Renal pelvis (tissue), 4 donors: ENCODE measurements around the gene AGBL5. TPM values are rescaled to one million over a fixed set of nuclear protein-coding genes. Genes with fewer than 3 reads are reported as not detected.

Experiments
- DNase-seq: peaks from one replicate; pipeline ENCODE4 v3.0.0-alpha.2; 2013
- polyA plus RNA-seq, 3 donors: library from polyadenylated mRNA; unstranded; fragments of 120-200 nt; gene quantifications; one replicate each; pipeline ENCODE4 v1.2.1, GENCODE V29; 2013; ENCODE audit not compliant: insufficient read length in 3 of 3

Gene AGBL5
- polyA plus RNA-seq, 3 donors = 67.1 to 68.4 (median 67.5) TPM

DNA sequence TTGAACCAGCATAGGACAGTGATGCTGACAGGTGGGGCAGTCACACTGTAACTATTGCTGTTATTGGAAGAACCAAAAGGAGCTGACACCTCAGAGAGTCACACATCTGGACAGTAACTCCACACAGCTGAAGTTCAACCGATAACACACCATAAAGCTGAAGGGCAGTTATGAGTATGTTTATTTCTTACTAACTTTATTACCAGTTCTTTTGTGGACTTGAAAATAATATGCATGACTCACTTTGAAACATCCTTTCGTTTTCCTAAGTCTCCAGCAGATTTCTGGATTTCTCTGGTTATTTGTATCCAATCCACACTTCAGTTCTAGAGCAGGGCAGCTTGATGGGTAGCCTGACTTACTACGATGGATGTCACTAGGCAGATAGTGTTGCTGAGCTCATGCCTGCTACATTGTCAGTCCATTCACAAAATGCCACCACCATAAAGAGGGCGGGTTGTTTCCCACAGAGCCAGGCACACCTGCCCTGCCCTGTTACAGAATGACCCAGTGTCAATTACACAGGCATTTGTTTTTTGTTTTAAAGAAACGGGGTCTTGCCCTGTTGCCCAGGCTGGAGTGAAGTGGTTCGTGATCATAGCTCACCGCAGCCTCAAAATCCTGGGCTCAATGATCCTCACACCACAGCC, 8.4 kb upstream of the AGBL5 start:
- no peak for DNase-seq

DNA sequence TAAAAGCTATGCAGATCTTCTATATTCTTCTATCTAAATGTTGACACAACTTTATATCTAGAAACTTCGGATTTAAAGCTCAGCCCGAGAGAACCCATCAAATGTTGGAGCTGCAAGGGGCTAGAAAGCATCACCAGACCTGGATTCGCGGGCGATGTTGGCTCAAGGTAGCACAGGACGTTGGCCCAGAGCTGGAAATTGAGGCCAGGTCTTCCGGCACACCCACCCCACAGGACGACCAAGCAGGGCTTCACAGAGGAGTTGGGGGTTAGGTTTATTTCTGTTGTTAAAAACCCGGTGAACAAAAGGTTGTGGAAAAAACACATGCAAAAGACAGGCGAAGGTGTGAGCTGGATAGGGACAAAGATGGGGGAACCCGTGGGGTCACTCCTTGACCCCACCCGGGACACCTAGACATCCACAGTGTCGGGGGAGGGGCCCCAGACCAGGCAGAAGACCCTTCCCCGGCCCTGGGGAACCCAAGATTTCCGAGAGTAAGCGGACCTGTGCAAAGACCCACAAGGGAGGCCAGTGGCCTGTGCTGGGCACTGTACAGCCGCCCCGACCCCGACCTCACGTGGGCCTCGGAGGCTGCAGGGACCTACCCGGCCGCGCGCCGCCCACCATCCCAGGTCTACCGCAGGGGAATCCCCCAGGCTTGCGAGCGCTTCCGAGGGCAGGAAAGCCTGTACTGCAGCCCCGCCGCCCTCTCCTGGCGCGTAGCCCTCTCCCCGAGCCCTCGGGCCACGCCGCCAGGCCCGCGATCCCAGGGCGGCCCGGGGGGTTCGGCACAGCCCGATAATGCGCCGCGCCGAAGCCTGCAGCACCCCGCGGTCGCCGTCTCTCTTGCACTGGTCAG, 1.8 kb upstream of the AGBL5 start:
- no peak for DNase-seq

DNA sequence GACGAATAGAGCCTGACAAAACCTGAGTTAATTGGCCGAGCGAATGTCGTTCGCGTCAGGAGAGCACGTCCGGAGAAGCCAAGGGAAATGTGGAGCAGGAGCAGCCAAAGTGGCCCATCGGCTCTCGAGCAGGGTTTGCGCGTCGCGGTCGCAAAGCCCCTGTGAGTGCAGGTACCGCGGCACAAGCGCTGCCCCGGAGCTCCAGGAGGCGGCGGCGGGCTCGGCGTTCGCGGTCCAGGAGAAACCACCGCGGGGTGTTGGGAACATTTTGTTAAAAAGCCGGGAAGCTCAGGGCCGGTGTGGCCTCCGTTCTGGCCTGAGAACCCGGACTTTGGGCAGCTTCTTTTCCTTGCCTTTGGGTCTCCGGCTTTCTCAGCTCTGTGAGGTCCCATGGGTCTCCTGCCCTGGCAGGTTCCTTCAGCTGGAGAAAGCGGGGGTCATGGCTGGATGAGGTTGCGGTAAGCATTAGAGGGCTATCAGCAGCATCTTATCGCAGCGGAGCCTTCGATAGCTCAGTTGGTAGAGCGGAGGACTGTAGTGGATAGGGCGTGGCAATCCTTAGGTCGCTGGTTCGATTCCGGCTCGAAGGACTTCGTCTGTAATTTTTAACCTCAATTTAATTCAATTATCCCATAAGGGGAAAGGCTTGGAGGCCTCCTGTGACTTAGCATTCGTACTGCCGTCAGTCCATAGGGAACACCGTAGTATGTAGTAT, 1.0 kb upstream of the AGBL5 start:
- peak; percentile 94 for DNase-seq

DNA sequence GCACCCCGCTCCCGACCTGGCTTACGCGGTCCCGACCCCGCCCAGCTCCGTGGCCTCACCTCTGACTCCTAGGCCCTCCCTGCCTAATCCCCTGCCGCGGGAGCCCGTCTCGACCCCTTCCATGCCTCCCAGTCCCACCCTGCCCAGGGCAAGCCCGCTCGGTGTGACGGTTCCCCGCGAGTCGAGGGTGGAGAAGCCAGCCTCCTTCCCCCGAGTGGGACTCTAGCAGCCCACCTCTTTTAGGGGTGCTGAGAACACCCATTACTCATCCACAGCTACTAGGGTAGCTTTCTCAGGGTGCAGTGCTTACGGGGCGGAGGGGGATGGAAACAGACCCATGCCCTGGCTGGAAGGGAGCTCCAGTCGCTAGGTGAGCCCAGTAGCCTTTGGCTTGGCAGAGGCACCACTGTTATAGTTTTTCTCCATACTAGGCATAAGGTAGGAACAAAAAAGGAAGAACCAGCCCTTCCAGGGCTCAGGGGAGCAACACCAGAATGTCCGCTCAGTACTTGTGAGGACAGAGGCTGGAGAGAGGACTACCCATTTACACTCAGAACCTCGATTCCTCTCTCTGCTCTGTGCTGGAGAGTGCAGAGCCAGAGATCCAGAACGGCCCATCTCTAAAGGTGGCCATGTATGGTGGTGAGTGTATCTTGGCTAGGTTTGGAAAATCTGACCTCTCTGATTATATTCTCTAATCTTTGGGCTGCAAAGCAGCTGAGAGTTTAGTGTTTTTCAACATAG, 606 bp downstream of the AGBL5 start:
- DNase-seq = no peak

DNA sequence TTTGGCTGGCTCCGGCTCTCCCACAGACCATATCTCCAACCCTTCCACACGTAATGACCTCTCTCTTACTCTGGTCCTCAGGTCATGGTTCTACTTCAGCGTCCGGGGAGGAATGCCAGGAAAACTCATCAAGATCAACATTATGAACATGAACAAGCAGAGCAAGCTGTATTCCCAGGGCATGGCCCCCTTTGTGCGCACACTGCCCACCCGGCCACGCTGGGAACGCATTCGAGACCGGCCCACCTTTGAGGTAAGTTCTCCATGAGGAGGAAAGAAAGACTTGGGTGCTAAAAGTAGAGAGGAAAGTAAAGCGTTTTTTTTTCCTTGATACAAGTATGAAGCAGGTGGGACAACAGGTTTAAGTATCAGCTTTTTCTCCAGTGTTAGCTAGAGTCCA, 1.9 kb downstream of the AGBL5 start:
- DNase-seq = no peak

DNA sequence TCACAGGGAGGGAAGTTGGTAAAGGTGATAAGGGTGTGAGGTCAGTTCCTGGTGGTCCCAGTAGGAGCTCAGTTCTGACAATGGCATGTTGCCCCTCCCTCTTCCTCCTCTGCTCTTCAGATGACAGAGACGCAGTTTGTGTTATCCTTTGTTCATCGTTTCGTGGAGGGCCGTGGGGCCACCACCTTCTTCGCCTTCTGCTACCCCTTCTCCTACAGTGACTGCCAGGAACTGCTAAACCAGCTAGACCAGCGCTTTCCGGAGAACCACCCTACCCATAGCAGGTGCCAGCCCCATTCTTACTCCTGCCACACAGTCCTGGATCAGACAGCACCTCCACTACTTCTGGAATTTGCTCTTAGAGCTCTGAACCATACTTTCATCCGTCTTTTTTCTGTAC, 2.3 kb downstream of the AGBL5 start:
- no peak for DNase-seq

DNA sequence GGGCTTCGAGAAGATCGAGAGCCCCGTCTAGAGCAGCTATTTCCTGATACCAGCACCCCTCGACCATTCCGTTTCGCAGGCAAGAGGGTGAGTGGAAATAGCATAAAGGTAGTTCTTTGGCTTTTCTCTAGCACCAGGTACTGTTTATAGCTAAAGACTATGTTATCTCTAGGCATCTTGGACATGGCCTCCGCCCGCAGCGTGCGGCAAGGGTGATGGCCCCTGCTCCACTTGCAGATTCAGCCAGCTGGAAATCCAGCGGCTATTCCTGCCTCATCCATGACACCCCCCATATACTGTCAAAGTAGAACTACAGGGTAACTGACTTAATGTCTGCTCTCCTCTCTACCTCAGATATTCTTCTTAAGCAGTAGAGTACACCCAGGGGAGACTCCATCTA, 3.3 kb downstream of the AGBL5 start:
- no peak for DNase-seq

DNA sequence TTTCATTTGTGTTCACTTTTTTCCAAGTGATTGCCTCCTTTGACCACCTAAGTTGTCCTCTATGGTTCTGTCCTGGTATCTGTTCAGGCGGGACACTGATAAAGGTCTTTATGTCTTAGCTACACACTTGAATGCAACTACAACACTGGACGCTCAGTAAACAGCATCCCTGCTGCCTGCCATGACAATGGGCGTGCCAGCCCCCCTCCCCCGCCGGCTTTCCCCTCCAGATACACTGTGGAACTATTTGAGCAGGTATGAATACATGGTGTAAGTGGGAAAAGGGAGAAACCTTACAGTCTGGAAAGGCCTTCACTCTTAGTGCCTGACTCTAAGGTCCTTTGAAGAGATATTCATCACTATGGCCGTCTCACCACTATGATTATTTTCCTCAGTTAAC, 5.7 kb downstream of the AGBL5 start:
- no peak for DNase-seq

DNA sequence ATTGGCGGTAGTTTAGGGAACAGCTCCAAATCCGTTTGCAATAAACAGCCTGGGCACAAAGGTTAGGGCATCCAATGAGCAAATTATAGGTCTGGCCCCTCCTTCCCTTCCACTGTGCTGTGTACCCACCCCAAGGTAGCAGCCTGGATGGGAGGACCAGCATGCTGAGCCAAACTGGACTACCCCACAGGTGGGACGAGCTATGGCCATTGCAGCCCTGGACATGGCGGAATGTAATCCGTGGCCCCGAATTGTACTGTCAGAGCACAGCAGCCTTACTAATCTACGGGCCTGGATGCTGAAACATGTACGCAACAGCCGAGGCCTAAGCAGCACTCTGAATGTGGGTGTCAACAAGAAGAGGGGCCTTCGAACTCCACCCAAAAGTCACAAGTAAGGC, 6.7 kb downstream of the AGBL5 start:
- no peak for DNase-seq

DNA sequence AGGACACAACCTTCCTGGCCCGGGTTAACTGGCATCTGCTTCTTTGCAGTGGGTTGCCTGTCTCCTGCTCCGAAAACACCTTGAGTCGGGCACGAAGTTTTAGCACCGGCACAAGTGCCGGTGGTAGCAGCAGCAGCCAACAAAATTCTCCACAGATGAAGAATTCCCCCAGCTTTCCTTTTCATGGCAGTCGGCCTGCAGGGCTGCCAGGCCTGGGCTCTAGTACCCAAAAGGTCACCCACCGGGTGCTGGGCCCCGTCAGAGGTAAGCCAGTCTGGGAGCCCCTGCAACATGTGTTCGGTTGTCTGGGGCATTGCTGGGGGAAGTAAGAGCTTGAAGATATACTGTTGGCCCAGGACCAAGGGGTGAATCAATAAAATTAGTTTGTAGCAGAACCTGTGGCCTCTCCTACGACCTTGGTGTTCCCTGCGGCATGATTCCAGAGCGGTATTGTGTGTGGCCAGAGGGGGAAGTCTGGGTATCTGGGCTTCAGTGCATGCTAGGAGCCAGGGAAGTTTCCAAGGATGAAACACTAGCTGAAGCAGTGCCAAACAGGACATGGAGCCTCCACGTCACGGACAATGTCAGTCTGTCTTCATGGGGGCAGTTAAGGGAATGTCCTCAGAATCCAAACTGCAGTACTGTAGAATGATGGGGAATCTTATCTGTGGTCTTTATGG, 7.8 kb downstream of the AGBL5 start:
- DNase-seq = no peak

DNA sequence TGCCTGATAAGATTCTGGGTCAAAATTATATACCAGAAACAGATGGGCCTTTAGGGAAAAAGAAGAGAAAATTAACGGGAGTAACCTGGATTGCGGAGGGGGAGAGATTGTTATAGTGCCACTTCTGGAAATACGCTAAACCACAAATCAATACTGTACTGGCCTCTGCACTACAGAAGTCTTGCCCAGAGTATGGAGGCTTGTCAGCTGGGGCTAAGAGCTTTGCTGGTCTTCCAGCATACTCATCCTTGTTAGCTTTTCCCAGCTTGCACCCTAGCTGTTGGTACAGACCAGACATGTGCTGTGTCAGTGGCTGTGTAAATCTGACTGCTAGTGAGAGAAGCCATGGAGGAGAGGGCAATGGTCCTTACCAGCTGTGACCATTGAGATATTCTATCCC, 8.9 kb downstream of the AGBL5 start:
- DNase-seq = no peak

DNA sequence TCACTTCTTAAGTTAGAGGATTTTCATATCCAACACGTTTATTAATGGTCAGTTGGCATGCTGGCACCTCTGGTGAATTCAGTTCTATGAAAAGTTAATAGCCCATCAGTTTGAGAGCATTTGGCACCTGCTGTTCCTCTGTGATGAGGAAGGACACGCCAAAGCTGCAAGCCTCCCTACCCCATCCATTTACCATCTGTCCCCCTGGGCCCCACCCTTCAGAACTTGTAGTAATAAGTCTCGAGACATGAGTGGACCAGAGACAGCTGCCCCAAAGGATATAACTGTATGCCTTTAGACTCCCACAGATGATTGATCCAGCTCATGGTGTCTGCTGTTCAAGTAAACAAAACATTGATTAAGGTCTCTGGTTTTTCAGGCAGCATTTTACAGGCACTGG, 13.7 kb downstream of the AGBL5 start:
- DNase-seq = no peak

DNA sequence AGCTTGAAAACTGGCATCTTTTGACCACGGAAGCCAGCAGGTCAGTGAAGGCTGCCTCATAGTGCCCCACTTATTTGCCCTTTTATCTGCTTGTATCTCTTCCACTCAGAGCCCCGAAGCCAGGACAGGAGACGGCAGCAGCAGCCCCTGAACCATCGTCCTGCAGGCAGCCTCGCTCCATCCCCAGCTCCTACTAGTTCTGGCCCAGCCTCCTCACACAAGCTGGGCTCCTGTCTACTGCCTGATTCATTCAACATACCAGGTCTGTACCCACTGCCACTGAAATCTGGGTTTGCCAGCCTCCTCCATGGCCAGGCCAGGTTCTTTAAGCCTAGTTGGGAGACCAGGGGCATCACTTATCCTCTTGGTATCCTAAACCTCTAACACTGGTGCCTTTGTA, 15.9 kb downstream of the AGBL5 start:
- no peak for DNase-seq

DNA sequence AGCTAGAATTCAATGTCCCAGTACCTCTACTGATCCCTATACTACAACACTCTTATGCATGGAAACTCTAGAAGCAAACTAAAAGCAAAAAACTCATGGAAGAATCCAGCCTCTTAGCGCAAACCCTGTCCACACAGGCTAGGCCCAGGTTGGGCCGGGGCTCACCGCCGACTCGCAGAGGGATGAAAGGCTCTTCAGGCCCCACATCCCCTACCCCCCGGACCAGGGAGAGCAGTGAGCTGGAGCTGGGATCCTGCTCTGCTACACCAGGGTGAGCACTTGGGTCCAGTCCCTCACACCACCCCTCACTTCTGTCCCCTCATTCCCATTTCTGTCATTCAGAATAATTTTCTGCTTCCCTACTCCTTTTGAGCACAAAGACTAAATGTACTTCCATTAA, 18.0 kb downstream of the AGBL5 start:
- DNase-seq = no peak

DNA sequence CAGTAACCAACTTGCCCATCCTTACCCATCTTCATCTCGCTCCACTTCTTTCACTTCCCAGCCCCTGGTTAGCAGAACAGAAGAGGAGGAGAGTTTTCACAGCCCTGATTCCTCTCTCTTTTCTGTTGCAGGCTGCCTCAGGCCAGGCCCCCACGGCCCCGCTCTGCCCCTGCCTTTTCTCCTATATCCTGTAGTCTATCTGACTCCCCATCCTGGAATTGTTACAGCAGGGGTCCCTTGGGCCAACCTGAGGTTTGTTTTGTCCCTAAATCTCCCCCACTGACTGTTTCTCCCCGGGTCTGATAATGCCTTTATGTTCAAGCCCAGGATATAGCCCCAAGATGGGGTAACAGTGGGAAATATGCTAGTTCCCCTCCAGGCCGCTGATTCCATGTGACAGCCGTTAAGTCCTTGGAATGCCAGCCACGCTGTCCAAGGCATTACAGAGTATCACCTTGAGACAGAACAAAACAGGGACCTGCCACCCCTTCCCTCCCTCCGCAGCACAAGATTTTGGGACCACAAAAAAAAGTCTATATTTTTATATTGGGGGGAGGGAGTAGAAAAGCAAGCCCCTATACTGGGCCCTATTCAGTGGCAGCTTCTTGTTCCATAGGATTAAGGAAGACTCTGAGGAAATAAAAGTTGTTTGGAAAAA, 18.6 kb downstream of the AGBL5 start:
- no peak for DNase-seq

DNA sequence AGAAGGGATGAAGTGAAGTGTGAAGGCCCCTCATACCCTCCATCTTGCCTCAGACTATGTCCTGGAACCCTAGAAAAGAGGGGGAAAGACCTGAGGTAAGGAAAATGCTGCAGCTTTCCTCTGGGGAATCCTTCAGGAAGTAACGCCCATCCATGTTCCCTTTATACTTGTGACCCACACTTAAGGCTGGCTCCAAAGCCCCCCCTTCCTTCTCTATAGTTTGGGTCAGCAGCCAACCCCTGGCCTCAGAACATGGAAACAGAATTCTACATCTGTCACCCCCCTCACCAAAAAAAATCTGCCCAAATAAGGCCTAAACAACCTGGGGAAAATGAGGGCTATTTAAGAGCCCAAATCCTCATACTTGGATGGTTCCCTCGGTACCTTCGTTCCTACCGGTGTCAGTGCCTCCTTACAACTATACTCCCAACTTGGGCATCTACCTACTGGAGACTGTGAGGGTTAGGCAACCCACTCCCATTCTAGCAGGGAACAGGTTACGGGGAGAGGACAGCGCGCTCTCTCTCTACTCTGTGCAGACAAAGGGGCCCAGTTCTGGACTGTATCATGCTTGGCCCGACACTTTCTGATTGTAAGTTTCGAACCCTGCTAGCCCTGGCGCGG, 19.3 kb downstream of the AGBL5 start:
- DNase-seq = no peak

DNA sequence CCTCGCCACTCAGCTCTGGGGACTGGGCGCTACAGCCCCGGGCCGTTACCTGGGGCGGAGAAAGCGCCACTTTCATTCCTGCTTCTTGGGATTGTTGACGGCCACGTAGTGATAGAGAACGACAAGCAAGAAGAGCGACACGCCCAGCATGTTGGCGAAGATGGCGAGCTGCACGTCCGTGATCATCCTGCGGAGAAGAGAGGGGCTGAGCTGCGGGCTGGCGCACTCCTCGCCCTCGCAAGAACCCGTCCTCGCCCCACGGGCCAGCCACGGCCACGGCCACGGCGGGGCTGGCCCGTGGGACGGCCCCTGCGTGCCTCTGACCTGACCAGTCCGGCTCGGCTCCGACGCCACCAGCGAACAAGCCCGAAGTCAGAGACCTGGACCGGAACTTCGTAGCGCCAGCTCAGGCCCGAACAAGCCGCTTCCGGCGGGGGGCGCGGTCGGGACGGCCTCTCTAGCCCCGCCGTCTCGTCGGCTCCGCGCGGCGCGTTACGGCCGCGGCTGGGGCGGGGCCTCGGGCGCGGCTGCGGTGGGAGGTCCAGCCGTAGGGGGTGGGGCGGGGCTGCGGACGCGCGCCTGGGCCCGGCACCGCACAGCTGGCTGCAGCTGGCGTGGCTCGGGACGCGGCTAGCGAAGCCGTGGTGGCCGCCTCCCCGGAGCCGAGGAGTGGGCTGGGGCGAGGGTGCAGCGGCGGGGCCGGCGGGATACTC, 20.0 kb downstream of the AGBL5 start, which contains the start of gene OST4:
Gene OST4, minus strand, starts transcription at position 378 of the 713 bp plus-strand sequence.
- peak; percentile 95 for DNase-seq

DNA sequence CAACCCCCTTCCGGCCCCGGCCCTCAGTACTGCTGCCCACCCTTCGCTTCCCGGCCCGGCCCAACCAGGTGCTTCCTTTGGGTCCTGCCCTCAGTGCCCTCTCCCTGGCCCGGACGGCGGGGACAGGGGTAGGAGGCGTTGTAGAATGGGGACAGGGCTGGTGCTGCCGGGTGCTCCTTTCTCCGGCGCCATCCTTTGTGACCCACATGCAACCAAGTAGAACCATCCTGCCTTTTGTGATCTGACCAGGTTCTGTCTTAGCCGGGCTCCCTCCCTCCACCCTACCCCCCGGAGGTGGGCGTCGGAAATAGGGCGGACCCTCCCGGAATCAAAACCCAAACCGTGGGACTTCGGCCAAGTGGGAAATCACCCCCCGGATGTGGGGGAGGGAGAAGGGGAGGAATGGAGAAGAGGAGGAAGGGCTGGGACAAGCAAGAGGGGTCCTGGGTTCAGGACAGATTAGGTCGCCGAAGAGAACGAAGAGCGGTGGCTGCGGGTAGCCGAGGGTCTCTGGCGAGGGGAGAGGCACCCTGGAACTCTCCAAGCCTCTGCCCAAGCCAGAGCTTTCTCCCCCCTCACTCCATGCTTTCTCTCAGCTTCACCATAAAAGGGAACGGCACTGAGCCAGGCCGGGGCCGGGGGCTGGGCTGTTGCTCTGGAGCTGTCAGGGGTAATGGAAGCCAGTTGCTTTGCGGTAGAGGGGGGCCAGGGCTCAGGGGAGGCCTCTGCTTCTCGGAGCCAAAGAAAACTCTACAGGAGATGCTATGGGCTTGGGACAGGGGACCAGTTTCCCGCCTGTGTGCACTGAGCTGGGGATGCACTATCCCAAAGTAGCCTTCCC, 20.7 kb downstream of the AGBL5 start:
- DNase-seq = peak; percentile 91

DNA sequence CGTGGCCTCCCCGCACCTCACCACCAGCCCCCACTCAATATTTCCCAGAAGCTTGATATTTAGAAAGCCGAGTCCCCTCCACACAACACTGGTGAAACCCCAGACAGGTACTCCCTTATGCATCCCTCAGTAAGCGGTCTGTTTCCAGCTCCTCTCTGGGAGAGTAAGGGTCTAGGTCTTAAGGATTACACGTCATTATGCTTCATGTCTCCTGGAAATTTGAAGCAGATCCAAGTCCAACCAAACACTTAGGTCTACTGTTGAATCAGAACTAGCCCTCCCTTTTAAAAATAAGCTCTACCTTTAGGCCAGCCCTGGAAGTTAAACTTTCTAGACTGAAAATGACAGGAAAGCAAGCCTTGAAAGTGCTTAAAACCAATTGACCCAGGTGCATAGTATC, 21.5 kb downstream of the AGBL5 start:
- no peak for DNase-seq
